Dedifferentiated amniotic fluid mesenchymal stem cell (primary cell): Measurements from ENCODE around the gene ATRIP.
"Not testable (repeated sequence)": the region's sequence is repeated elsewhere in the genome, so short reads cannot be mapped to it uniquely, and the experiment has no call there.

ENCODE experiments used
- DNase-seq: peaks from one replicate; pipeline ENCODE4 v3.0.0-alpha.2; 2016; ENCODE audit errors: extremely low spot score

Gene ATRIP

GRCh38 chr3:48468329-48468731, 21.8 kb downstream of the ATRIP start:
- no peak for DNase-seq

- DNase-seq: no peak
Observed at GRCh38 chr3:48469046-48469915, 22.7 kb downstream of the ATRIP start.

DNA sequence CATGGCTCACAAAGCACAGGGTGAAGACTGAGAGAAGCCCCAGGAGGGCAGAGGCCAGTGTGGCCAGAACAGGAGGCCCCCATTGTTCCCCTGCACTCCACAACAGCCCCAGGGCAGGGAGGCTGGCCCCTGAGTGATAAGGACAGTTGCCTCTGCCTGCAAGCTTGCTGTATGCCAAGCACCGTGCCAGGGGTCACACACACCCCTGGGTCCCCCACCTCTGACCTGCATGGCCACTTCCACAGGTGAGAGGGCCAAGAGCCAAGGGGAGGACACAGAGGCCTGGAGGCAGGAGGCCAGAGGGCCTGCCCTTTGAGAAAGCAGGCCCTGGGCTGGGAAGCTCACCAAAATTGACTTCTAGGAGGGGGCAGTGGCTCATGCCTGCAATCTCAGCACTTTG, 23.7 kb downstream of the ATRIP start:
- no peak for DNase-seq

DNA sequence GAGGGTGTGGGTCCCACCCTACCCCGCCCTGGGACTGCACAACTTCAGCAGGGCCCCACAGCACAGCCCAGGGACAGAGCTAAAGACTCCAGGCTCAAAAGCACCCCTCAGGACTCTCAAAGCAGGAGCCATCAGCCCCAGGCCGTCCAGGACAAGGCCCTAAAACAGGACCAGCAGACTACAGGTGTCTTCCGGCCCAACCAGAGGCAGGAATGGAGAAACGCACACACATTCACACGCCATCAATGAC, 26.1 kb downstream of the ATRIP start:
- no peak for DNase-seq

DNA sequence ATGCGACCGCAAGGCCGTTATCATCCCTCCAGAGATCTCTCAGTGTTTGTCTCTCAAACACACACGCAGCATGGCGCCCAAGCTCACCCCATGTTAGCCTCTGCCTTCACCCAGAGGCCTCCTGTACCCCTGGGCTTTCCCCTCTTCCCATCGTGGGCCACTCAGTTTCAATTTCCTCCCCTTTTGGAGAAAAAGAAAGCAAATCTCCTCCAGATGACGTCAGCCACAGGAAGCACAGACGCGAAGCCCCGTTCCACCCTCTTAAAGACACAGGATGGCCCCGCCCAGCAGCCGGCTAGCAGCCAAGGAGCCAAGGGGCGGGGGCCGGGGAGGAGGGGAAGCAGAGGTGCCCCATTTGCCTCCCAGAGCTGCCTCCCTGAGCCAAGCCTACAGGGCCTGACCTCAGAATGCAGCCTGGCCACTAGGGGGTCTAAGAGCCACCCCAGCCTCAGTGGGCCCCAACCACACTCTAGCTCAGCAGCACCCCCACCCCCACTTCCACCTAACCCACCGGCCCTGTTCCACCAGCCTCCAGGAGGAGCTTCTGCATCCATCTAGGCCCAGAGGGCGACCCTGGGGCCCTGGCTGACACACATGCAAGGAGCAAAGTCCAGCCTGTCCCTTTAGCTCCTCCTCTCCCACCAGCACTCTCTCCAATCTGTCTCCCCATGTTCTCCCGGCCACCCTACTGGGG, 26.5 kb downstream of the ATRIP start:
- DNase-seq: peak; percentile 94

- no peak for DNase-seq
Observed at GRCh38 chr3:48473617-48473952, 27.0 kb downstream of the ATRIP start.

- not testable (repeated sequence) for DNase-seq
Observed at GRCh38 chr3:48474031-48474430, 27.5 kb downstream of the ATRIP start.

GRCh38 chr3:48474619-48475018, 28.1 kb downstream of the ATRIP start:
- no peak for DNase-seq

GRCh38 chr3:48475188-48475587, 28.7 kb downstream of the ATRIP start:
- no peak for DNase-seq

GRCh38 chr3:48476426-48477053, 30.0 kb downstream of the ATRIP start:
- DNase-seq: no peak

- DNase-seq: no peak
Observed at GRCh38 chr3:48477959-48478520, 31.5 kb downstream of the ATRIP start.

- DNase-seq: no peak
Observed at GRCh38 chr3:48478626-48479555, 32.4 kb downstream of the ATRIP start.

GRCh38 chr3:48480891-48481290, 34.4 kb downstream of the ATRIP start:
- DNase-seq: not testable (repeated sequence)

DNA sequence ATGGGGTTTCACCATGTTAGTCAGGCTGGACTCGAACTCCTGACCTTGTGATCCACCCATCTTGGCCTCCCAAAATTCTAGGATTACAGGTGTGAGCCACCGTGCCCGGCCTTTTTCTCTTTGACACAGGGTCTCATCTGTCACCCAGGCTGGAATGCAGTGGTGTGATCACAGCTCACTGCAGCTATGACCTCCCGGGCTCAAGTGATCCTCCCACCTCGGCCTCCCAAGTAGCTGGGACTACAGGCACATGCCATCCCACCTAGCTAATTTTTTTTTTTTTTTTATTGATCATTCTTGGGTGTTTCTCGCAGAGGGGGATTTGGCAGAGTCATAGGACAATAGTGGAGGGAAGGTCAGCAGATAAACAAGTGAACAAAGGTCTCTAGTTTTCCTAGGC, 36.3 kb downstream of the ATRIP start:
- DNase-seq: not testable (repeated sequence)

GRCh38 chr3:48486952-48487351, 40.4 kb downstream of the ATRIP start:
- DNase-seq: no peak

DNA sequence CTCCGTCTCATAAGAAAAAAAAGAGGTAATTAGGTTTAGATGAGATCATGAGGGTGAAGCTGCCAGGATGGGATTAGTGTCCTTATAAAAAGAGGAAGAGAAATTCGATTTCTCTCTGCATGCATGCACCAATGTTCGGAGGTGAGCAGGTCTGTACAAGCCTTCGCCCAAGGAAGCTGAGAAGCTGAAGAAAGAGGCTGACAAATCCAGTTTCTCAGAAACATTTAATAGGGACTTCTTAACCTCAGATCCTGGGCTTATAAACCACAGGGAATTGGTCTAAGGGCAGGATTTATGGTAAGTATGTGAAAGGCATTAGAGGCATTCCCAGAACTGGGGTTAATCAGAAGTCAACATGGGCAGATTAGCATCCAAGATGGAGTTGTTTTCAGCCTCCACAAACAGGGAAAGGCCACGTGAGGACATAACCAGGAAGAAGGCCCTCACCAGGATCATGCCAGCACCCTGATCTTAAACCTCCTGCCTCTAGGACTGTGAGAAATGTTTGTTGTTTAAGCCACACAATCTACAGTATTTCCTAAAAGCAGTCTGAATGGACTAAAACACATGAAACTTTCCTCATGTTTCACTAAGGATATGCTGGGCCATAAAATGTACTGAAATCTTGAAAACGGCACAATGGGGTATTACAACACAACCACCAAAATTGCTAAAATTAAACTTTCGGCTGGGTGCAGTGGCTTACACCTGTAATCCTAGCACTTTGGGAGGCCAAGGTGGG, 46.1 kb downstream of the ATRIP start:
- DNase-seq: no peak

GRCh38 chr3:48493203-48493501, 46.6 kb downstream of the ATRIP start:
- no peak for DNase-seq

DNA sequence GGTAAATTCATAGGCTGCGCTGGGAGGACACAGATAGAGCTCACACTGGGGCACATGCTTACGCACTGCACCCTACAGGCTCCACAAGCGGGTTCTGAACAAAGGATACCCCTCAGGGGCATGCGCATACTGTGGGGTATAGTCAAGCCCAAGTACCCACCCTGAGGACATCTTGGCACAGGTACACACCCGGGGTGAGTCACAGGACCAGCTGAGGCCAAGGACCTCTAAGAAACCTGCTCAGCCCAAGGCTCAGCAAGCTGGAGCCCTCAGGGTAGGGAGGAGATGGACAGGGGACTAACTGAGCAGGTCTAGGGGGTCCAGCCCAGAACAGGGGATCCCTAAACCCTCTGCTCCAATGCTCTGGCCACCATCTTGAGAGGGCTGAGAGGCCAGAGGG, 54.1 kb downstream of the ATRIP start:
- no peak for DNase-seq

DNA sequence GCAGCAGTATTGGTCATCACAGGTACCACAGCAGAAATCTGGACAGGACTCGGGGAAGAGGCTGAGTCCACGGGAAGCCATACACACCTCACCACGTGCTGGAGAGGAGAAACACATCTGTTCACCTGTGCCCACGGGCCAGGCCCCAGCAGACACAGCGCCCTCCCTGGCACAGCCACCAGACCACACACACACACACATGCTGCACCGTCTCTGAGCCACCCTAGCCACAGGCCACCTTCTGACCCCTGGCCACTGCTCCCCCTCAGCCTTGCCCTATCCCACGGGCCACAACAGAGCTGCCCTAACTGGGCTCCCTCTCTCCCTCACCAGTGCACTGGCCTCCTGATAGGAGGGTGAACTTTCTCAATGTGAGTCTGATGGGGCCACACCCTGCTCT, 54.7 kb downstream of the ATRIP start:
- no peak for DNase-seq

- DNase-seq: no peak
Observed at GRCh38 chr3:48502121-48502520, 55.6 kb downstream of the ATRIP start.

DNA sequence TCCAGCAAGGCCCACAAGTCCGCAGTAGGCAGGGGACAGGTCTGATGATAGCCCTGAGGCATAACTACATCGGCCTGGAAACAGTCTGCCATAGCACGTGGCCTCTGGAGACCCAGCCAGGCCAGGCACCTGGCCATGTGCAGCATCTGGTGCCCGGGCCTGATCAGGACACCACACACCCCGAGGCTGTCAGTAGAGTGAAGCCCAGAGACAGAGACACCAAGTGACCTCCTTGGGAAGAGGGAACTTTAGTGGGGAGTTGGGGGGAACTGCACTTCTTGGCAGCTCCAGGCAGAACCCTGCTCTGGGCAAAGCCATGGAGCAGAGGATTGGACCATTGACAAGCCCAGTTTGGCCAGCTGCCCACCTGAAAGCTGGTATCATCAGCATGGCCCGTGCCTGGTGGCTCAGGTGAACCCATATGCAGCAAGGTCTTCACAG, 56.2 kb downstream of the ATRIP start:
- DNase-seq: no peak
